IPS-11a (cell line): ENCODE measurements around the gene RAET1G.
A peak's percentile ranks its signal among the peaks of the same experiment; 100 is the strongest.
"Not testable (repeated sequence)": the region's sequence is repeated elsewhere in the genome, so short reads cannot be mapped to it uniquely, and the experiment has no call there.

Source experiments
- H3K4me3 ChIP-seq: one replicate; pipeline ENCODE4 v1.5.1; 2013; ENCODE audit warnings: low read depth, low read length, control low read depth

Gene RAET1G

GRCh38 chr6:149922642-149923326, at the start of gene RAET1G:
Gene RAET1G, minus strand, starts transcription at chr6:149923121. Its CDS starts 111 bp downstream, at chr6:149923010.
- H3K4me3 ChIP-seq, result peak within 1 kb of the TSS; percentile 45

DNA sequence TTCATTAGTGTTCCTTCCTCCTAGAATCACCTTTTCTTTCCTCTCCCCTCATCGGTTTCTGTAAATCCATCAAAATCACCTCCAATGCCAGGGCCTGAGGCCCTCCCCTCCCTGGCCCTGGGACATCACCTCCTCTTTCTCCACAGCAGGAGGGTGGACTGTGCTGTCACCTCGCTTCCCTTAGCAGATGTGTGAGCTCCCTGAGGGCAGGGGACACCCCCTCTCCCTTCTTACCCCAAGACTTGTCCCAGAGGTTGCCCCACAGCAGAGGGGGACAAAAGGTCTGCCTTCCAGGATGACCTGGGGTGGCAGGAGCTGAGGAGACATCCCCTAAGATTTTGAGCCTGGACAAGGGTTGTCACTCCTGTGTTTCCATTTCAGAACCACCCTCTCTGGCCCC, 46.7 kb upstream of the RAET1G start:
- no peak overlapping the region for H3K4me3 ChIP-seq

GRCh38 chr6:149968909-149969308, 46.0 kb upstream of the RAET1G start:
- not testable (repeated sequence) for H3K4me3 ChIP-seq

- H3K4me3 ChIP-seq, result not testable (repeated sequence)
Observed at GRCh38 chr6:149967999-149968398, 45.1 kb upstream of the RAET1G start.

- no peak overlapping the region for H3K4me3 ChIP-seq
Observed at GRCh38 chr6:149967591-149967990, 44.7 kb upstream of the RAET1G start.

GRCh38 chr6:149966319-149966718, 43.4 kb upstream of the RAET1G start:
- not testable (repeated sequence) for H3K4me3 ChIP-seq

DNA sequence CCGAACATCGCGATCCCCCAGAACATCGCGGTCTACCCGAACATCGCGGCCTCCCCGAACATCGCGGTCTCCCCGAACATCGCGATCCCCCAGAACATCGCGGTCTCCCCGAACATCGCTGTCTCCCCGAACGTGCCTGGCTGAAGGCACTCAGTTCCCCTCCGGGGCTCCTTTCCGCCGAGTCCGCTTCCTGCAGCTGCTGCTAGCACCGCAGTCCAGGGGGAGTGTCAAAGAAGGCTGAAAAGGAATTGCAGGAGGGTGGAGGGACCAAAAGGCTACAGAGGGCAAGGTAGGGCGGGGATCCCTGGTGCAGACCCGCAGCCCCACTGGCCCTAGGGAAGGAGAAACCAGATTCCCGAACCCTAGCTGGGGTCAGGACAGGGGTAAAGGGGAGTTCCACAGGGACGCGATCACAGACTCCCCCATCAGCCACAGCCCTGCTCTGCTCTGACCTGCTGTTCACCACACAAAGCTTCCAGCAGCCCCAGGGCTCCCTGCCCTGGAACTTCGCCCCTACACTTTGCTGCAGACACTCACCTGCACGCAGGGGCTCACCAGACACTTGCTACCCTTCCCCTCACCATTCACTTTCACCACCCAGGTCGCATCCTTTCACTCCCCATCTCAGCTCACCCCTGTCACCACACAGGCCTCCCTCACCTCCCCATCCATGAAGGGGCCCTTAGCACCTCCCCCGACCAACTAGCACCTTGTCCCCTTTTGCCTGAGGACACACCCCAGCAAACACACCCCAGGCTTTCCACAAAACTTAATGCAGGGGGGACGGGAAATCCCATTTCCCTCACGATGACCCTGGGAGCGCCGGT, 42.5 kb upstream of the RAET1G start:
- H3K4me3 ChIP-seq, result peak overlapping the region; percentile 61

DNA sequence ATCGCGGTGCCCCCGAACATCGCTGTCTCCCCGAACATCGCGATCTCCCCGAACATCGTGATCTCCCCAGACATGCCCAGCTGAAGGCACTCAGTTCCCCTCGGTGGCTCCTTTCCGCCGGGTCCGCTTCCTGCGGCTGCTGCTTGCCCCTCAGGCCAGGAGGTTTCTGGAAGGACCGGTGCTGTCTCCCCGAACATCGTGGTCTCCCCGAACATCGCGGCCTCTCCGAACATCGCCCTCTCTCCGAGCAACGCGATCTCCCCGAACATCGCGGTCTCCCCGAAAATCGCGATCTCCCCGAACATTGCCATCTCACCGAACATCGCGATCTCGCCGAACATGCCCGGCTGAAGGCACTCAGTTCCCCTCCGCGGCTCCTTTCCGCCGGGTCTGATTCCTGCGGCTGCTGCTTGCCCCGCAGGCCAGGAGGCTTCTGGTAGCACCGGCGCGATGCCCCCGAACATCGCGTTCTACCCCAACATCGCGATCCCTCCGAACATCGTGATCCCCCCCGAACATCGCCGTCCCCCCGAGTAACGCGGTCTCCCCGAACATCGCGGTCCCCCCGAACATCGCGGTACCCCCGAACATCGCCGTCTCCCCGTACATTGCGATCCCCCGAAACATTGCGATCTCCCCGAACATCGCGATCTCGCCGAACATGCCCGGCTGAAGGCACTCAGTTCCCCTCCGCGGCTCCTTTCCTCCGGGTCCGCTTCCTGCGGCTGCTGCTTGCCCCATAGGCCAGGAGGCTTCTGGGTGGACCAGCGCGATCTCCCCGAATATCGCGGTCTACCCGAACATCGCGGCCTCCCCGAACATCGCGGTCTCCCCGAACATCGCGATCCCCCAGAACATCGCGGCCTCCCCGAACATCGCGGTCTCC, 41.6 kb upstream of the RAET1G start:
- H3K4me3 ChIP-seq, result peak overlapping the region; percentile 61

DNA sequence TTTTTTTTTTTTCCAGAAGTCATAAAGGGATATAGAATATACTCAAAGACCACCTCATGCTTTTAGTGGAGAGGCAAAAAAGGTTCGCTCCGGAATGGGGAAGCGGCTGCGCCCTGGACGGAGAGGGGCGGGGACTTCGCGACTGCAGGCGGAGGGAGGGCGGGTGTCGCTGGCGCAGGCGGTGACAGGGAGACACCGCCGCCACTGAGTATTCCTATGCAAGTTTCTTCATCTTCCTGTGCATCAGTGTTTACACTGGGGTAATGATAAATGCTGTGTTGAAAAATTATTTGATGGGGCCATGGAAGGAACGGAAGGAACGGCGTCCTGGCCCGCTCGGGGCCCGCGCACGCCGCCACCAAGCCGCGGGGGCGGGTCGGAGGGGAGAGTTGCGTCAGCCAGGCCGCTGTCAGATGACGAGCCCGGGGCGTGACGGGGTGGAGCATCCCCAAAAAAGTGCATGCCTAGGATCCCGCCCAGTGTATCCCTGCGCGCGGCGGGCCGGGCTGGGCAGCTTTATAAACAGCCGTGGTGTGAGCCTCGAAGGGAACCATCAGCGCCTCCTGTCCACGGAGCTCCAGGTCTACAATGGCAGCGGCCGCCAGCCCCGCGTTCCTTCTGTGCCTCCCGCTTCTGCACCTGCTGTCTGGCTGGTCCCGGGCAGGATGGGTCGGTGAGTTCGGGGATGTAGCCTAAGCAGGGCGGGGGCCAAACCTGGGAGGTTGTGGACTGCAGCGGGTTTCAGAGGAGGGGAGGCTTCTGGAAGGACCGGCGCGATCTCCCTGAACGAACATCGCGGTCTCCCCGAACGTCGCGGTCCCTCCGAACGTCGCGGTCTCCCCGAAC, 40.8 kb upstream of the RAET1G start, which contains the start of gene ULBP1:
TSS of gene ULBP1 (plus strand) at position 482 of the 846 bp plus-strand sequence. CDS start at position 589, 107 bp downstream.
- peak within 1 kb of the TSS; percentile 61 for H3K4me3 ChIP-seq

- H3K4me3 ChIP-seq, result peak overlapping the region; percentile 61
Observed at GRCh38 chr6:149963212-149963461, 40.2 kb upstream of the RAET1G start.

DNA sequence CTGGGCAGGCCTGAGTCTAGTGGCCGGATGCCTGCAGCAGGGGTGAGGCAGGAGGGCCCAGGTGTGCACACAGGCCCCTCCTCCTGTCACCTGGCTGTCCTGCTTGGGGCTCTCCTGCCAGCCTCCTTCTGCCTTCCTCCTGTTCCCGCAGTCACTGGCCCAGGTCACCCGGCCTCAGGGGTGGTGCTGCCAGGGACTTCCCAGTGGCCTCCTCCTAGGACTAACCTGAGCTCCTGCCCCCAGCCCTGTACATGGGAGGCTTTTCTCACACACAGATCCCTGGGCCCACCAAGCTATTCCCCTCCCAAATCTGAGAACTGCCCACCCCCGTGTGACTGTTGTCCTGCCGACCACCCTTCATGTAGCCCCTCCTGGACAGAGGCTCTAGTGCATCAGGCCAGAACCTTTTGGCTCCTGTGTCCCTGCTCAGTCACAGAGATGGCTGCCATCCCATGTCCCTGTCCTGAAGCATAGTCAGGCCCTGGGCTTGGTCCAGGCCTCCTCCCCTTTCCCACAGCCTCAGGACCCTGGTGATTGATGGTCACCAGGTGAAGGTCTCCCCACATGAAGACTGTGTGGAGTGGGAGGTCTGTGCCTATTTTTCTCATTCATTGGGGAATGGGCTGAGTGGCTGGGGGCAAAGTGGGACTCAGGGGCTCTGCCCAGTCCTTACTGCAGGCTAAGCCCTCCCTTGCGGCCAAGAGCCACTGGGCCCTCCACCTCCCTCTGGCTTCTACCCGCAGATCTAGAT, 39.7 kb upstream of the RAET1G start:
- no peak overlapping the region for H3K4me3 ChIP-seq

DNA sequence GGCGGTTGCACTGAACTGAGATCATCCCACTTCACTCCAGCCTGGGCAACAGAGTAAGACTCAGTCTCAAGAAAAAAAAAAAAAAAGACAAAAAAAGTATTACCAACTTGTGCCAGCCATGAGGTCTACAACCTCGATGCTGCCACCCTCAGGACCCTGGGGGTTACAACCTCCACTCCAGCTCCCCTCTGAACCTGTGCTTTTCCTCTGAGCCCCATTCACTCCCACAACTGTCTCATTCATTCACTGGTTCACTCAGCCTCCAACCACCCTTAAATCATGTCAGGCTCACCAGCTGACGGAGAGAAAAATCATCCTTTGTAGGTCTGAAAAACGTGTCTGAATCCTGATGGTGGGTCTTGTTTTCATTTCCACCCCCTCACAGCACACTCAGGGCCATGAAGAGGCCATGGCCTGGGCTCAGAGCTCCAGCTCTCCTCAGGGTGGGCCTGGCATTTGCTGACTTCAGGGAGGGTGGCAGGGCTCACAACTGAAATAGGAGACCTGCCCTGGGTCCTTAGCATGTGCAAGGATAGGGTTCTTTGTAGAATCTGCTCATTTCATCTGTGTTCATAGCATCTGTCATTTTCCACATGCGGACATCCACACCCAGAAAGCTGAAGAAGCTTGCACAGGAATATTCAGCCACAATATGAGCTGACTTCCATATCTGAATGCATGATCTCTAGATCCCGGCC, 39.0 kb upstream of the RAET1G start:
- no peak overlapping the region for H3K4me3 ChIP-seq

GRCh38 chr6:149960488-149960887, 37.6 kb upstream of the RAET1G start:
- H3K4me3 ChIP-seq, result no peak overlapping the region

- not testable (repeated sequence) for H3K4me3 ChIP-seq
Observed at GRCh38 chr6:149959806-149960205, 36.9 kb upstream of the RAET1G start.

DNA sequence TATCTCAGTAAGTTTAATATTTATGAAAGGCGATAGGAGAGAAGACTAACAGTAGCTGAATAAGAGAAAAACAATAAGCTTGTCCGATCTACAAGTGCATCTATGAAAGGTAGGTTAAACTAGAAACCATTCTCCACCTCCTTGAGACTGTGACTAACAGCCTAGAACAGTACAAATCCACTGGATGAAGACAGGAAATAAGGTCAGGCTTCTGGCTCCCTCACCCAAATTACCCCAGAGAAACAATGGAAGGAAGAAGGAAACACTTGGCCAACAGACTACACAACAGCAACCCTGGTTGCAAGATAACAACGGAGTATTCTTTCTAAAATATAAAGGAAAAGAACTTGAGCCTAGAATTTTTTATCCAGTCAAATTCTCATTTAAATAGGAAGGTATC, 35.2 kb upstream of the RAET1G start:
- H3K4me3 ChIP-seq, result not testable (repeated sequence)

- H3K4me3 ChIP-seq, result not testable (repeated sequence)
Observed at GRCh38 chr6:149955654-149956317, 32.9 kb upstream of the RAET1G start.

- H3K4me3 ChIP-seq, result not testable (repeated sequence)
Observed at GRCh38 chr6:149954984-149955653, 32.2 kb upstream of the RAET1G start.

DNA sequence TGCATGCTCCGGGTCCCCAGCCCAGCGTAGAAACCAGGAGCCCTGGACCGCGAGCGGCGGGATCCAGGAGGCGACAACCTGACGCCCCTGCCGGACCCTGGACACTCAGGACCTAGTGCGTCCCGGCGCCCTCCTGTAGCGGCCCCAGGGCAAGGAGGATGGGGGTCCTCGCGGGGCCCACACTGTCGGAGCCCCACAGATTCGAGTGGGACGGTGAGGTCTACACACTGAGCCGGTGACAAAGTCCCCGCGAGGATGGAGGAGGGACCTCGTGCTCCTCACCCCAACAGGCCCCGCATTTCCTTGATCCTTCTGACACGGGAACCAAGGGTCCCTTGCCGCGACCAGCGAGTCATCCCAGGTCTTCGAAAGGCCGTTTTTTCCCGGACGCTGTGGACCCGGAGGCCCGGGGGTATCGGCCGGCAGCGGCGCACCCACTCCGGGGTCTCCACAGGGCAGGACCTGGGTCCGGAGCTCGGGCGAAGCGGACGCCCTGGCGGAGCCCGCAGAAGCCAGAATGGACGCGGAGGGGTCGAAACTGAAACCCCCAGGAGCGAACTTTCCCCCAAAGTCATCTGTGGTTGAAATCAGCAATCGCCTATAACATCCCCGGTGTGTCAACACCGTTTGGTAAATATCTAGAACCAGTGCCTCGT, 31.5 kb upstream of the RAET1G start:
- not testable (repeated sequence) for H3K4me3 ChIP-seq
